ENCODE results near the gene DPYSL4.
"Not testable (repeated sequence)": the region's sequence is repeated elsewhere in the genome, so short reads cannot be mapped to it uniquely, and the experiment has no call there.

DPYSL4 gene

DNA sequence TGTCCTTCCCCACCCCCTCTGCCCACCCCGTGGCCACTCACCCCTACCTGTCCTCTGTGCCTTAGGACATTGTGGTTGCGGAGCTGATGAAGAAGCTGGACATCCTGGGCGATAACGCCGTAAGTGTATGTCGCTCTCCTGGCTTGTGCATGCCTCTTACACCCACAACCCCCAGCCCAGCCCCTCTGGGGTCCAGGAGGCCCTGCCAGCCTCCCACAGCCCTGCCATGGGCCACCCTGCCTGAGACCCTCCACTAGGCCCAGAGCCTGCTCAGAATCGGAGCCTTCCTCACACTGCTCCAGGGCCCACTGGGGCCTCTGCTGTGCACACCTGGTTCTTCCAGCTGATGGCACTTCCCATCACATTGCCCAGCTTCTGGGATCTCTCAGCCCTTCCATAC is 36.8 kb upstream of the DPYSL4 start:
- no peak for DNase-seq (ENCODE audit: low spot score)

DNA sequence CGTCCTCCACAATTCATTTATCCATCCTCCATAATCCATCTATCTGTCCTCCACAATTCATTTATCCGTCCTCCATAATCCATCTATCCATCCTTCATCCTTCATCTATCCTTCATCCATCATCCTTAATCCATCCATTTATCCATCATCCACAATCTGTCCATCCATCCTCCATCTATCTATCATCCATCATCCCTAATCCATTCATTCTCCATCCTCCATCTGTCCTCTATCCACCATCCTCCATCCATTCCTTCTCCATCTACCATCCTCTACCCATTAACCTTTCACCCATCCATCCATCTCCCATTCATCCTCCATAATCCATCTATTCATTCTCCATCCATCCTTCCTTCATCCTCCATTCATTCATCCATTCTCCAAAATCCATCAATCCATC is 36.0 kb upstream of the DPYSL4 start:
- DNase-seq (ENCODE audit: low spot score): no peak

DNA sequence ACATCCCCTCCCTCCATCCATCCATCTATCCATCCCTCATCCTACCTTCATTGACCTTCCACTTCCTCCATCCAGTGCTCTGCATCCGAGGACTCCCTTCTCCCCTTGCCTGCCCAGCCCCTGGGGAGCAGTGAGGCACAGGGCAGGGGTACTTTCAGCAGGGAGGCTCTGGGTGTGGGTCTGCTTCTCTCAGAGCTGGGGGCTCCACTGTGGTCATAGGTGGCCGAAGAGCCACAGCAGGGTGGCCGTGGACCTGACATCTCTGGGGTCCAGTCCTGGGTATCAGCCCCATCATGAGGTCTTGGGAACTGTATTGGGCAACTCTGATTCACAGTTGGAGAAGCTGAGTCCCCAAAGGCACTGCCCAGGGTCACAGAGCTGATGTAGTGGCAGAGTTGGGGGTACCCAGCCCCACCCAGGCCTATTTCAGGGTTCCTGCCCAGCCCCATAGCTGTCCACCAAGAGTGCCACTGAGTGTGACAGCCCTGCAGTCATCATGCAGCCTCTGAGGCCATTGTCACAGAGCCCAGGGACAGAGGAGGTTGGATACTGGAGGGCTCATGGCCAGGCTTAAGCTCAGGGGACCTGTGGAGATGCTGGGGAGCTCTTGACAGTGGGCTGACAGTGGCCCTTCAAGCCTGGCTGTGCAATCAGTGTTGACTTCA is 35.3 kb upstream of the DPYSL4 start:
- DNase-seq (ENCODE audit: low spot score): no peak

DNA sequence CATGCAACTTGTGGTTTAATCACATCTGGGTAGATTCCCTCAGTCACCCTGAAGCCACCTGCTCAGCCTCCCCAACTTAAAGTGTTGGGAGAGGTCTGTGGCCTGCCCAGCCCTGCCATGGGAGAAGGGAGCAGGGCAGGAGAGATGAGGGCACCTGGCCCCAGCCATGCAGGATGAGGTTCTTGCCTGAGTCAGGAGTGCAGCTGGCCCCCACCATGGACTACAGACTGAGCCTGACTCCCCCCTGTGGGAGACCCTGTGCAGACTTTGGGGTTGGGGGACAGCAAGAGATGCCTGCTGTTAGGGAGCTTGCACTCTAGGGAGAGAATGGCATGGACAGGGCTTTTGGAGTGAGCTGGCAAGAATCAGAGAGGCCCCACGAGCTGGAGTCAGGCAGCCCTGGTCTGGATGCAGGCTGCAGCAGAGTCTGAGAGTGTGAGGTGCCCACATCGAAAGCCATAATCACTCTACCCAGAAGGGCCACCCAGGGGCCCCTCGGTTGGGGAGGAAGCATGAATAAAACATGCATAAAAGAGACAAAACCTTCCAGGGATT is 34.7 kb upstream of the DPYSL4 start:
- no peak for DNase-seq (ENCODE audit: low spot score)

DNA sequence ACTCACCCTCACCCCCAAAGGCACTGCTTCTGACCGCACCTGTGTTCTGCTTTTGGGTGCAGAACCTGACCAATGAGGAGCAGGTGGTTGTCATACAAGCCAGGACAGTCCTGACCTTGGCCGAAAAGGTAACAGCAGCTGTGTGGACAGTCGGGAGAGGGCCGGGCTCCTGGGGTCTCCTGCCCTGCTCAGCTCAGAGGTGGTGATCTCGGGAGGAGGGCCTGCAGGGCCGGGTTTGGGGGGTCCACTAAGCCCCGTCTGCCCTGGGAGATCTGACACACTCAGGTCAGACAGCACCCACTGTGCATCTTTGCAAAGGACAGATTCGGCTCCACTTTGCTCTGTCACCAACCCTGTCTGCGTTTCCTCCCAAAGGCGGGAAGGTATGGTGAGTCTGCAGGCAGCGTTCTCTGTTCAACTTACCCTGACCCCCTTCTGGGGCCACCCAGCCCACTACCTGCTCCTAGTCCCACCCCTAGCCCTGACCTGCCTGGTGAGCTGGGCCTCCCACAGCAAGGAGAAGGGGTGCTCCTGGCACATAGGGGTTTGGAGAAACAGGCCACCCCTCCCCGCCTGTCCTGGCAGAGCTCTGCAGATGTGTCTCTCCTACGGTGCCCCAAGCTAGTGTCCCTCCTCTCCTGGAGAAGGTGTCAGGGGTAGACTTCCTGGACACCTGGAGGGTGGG is 33.7 kb upstream of the DPYSL4 start:
- no peak for DNase-seq (ENCODE audit: low spot score)

DNA sequence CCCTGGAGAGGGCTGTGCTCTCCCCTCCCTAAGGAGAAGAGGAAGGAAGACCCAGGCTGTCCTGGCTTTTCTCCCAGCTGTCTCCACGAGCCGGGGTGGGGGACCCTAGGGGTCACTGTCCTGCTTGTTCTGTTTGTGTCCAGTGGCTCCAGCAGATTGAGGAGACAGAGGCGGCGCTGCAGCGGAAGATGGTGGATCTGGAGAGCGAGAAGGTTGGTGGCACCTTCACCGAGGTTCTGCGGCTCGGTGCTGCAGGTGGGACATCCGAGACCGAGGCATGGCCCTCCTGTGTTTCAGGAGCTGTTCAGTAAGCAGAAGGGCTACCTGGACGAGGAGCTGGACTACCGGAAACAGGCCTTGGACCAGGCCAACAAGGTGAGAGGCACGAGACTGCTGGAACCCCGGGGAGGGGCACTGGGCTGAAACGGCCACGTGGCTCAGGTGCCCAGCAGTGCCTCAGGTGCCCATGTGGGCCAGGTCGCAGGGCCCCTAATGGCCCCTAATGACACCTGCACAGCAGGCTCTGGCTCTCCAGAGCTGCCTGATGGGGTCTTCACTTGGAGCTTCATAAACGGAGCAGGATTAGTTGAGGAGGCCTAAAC is 33.0 kb upstream of the DPYSL4 start:
- DNase-seq (ENCODE audit: low spot score): no peak

DNA sequence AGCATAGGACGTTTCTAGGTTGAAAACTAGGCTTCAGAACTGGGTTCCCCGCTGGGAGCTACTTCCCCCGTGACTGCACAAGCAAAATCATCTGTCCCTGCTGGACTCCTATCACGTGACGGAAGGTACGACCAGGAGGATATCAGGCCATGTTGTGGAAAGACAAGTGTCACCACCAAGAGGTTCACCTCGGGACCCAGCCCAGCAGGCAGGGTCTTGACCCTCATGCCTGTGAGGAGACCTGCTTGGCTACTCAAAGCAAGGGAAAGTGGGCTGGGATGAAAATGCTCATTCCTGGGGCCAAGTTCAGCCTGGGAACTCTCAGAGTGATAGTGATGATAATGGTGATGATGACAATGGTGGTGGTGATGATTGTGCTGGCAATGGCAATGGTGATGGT is 32.3 kb upstream of the DPYSL4 start:
- no peak for DNase-seq (ENCODE audit: low spot score)

DNA sequence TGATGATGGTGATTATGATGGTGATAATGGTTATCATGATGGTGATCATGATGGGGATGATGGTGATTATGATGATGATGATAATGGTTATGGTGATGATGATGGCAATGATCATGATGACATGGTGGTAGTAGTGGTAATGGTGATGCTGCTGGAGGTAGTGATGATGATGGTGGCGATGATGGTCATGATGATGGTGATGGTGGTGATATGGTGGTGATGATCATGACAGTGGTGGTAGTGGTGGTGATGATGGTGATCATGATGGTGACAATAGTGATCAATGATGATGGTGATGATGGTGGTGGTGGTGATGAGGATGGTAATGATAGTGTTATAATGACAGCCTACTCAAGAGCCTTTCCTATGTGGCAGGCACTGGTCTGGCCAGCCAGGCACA is 31.8 kb upstream of the DPYSL4 start:
- no peak for DNase-seq (ENCODE audit: low spot score)

DNA sequence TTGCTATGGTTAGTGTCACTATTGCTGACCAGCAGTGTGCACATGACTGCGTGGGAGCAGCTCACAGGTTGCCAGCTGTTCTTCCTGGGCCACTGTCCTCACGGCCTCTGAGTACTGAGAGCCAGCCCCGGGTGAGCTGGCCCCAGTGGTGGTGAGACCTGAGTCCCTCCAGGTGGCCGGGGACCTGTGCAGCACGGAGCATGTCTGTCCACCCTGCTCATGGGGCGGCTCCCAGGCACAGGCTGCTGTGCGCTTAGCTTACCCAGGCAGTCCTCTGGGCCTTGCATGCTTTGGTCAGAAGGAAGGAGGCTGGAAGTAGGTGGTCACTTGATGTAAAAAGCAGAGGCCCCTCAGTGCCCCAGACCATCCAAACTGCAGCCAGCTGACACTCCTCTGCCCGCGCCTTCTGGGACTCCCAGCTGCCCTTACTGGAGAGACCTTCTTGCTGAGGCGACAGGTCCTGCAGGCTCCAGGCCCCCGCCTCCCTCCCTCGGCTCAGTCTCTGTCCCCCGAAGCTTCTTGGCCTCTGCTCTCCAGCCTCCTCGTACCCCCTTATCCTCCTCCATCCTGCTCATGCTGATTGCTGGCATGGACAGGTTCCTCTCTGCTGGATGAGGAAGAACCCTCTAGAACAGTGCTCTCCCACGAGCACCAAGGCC is 30.9 kb upstream of the DPYSL4 start:
- no peak for DNase-seq (ENCODE audit: low spot score)

DNA sequence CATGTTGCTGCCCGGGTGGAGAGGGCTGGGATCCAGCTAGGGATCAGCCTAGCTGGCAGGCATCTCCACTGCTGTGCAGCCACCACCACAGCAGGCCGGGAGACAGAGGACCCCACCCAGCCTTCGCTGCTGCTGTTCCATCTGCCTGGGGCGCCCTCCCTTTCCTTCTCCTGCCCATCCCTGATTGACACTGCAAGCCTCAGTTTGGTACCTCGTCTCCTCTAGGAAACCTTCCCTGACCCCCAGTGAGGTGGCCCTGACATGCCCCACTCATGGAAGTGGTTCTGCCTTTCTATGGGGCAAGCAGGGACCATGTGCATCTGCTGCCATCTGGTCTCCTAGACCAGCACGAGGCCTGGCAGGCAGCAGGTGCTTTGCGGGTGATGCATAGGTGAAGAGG is 30.4 kb upstream of the DPYSL4 start:
- DNase-seq (ENCODE audit: low spot score): no peak

DNA sequence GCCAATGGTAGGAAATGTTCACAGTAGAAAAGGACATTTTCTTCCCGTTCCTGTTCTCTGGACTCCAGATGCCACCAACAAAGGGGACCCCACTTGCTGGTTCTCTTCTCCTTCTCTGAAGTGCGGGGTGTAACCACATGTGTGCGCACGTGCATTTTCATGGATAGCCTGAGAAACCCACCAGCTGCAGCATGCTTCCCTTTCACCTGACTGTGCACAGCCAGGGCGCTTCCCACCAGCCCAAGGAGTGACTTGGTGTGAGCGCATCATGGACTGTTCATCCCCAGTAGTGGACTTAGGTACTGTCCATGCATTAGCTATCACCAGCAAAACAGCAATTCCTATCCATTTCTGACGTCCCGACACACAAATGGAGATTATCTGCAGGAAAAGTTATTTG is 29.6 kb upstream of the DPYSL4 start:
- no peak for DNase-seq (ENCODE audit: low spot score)

DNA sequence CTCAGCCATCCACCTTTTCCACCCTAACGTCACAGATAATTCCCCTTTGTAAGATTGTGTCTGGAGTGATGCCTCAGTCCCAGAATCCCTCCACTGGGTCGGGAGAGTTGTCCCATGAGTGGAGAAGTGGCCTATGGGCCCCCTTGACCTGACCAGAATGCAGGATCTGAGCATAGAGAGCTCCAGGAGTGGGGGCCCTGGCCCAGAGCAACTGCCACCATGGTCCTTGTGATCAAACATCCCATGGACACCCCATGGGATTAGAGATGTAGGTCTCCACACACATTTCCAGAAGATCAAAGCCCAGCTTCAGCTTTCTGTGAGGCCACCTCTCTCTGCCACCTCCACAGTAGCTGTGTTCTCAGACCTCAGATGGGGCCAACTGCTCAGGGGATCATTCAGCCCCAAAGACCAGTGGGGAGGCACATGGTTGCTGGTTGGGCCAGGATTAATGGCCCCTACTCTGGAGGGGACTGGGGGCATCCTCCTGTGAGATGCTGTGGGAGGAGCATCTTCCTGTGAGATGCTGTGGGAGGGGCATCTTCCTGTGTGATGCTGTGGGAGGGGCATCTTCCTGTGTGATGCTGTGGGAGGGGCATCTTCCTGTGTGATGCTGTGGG is 28.5 kb upstream of the DPYSL4 start:
- DNase-seq (ENCODE audit: low spot score): no peak

DNA sequence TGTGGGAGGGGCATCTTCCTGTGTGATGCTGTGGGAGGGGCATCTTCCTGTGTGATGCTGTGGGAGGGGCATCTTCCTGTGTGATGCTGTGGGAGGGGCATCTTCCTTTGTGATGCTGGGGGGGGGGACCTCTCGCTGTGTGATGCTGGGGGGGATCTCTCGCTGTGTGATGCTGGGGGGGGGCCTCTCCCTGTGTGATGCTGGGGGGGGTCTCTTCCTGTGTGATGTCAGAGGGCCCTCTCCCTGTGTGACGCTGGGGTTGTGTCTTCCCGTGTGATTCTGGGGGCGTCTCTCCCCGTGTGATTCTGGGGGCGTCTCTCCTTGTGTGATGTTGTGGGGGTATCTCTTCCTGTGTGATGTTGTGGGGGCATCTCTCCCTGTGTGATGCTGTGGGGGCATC is 27.9 kb upstream of the DPYSL4 start:
- DNase-seq (ENCODE audit: low spot score): no peak

DNA sequence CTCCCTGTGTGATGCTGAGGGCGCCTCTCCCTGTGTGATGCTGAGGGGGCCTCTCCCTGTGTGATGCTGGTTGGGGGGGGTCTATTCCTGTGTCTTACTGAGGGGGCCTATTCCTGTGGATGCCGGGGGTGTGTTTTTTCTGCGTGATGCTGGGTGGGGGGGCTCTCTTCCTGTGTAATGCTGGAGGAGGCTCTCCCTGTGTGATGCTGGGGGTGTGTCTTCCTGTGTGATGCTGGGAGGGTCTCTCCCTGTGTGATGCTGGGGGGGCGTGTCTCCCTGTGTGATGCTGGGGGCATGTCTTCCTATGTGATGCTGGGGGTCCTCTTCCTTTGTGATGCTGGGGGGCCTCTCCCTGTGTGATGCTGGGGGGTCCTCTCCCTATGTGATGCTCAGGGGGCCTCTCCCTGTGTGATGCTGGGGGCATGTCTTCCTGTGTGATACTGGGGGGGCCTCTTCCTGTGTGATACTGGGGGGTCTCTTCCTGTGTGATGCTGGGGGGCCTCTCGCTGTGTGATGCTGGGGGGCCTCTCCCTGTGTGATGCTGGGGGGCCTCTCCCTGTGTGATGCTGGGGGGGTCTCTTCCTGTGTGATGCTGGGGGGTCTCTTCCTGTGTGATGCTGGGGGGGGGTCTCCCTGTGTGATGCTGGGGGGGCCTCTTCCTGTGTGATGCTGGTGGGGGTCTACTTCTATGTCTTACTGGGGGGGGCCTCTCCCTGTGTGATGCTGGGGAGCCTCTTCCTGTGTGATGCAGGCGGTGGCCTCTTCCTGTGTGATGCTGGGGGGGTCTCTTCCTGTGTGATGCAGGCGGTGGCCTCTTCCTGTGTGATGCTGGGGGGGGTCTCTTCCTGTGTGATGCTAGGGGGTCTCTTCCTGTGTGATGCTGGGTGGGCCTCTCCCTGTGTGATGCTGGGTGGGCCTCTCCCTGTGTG is 27.2 kb upstream of the DPYSL4 start:
- not testable (repeated sequence) for DNase-seq (ENCODE audit: low spot score)

DNA sequence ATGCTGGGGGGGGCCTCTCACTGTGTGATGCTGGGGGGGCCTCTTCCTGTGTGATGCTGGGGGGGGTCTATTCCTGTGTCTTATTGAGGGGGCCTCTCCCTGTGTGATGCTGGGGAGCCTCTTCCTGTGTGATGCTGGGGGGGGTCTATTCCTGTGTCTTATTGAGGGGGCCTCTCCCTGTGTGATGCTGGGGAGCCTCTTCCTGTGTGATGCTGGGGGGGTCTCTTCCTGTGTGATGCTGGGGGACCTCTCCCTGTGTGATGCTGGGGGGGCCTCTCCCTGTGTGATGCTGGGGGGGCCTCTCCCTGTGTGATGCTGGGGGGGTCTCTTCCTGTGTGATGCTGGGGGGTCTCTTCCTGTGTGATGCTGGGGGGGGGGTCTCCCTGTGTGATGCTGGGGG is 26.5 kb upstream of the DPYSL4 start:
- not testable (repeated sequence) for DNase-seq (ENCODE audit: low spot score)

DNA sequence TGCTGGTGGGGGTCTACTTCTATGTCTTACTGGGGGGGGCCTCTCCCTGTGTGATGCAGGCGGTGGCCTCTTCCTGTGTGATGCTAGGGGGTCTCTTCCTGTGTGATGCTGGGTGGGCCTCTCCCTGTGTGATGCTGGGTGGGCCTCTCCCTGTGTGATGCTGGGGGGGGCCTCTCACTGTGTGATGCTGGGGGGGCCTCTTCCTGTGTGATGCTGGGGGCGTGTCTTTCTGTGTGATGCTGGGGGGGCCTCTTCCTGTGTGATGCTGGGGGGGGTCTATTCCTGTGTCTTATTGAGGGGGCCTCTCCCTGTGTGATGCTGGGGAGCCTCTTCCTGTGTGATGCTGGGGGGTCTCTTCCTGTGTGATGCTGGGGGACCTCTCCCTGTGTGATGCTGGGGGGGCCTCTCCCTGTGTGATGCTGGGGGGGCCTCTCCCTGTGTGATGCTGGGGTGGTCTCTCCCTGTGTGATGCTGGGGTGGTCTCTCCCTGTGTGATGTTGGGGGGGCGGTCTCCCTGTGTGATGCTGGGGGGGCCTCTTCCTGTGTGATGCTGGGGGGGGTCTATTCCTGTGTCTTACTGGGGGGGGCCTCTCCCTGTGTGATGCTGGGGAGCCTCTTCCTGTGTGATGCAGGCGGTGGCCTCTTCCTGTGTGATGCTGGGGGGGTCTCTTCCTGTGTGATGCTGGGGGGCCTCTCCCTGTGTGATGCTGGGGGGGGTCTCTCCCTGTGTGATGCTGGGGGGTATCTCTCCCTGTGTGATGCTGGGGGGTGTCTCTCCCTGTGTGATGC is 25.7 kb upstream of the DPYSL4 start:
- not testable (repeated sequence) for DNase-seq (ENCODE audit: low spot score)

DNA sequence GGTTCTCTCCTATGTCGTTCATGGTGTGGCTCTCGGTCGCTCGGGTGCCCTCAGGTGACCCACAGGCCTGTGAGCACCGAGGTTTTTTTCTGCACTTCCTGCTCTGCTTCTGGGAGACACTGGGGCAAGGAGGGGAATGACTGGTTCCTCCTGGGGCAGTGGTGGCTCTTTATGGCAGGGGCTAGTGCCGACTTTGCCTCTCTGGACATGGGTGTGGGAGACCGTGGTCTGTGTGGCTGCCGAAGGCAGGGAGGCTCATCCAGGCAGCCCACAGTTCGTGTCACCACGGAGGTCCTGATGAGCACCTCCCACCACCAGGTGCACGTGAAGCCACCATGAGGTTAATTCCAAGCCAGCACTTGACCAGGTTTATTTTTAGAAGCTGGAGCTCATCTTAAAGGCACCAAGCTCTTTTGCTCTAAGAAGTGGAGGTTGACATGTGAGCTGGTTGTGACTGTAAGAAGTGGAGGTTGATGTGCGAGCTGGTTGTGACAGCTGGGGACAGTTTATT is 24.7 kb upstream of the DPYSL4 start:
- no peak for DNase-seq (ENCODE audit: low spot score)

DNA sequence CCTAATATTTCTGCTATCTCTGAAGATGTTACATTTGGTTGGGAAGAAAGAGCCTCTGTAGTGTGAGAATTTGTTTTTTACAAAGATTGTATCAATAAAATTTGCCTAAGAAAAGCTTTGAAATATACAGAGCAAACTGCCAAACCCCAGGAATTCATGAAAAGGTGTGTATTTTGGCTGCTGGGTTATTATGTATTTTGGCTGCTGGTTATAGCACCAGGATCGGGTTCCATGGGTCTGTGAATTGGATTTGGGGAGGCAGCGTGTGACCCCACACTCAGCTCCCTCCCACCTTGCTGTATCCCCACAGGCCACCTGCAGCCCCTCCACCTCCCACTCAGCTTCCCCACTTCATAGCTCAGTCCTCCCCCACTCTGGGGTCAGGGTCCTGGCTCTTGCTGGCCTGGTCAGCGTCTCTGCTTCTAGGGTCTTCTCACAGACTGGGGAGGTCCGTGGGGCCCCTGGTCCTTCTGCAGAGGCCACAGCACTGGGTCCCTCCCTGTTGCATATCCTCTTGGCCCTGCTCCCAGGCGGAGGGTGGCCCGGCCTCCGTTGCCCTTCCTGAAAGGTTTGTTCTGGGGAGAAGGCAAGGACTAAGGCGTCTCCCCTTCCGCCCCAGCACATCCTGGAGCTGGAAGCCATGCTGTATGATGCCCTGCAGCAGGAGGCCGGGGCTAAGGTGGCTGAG is 24.0 kb upstream of the DPYSL4 start:
- no peak for DNase-seq (ENCODE audit: low spot score)

DNA sequence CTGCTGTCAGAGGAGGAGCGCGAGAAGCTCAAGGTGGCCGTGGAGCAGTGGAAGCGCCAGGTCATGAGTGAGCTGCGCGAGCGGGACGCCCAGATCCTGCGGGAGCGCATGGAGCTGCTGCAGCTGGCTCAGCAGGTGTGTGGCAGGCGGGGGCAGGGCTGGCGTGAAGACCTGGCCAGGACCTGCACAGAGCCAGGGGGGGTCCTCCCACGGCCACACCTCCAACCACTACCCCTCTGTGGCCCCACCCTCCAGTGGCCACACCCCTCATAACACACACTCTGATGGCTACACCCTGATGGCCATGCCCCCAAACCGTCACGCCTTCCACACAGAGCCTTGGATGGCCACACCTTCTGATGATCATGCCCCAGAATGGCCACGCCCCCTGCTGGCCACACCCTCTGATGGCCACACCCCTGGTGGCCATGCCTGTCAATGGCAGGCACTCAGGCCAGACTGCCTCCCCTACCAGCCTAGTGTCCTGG is 23.4 kb upstream of the DPYSL4 start:
- peak; percentile 28 for DNase-seq (ENCODE audit: low spot score)

Measured in kidney tubule cell (primary cell).